Medulla oblongata (tissue), 1 donor: Measurements from ENCODE around the gene GPR146.

ENCODE experiments used
- DNase-seq: peaks from one replicate; pipeline ENCODE4 v3.0.0-alpha.2; 2015; ENCODE audit errors: extremely low spot score

Gene GPR146

DNA sequence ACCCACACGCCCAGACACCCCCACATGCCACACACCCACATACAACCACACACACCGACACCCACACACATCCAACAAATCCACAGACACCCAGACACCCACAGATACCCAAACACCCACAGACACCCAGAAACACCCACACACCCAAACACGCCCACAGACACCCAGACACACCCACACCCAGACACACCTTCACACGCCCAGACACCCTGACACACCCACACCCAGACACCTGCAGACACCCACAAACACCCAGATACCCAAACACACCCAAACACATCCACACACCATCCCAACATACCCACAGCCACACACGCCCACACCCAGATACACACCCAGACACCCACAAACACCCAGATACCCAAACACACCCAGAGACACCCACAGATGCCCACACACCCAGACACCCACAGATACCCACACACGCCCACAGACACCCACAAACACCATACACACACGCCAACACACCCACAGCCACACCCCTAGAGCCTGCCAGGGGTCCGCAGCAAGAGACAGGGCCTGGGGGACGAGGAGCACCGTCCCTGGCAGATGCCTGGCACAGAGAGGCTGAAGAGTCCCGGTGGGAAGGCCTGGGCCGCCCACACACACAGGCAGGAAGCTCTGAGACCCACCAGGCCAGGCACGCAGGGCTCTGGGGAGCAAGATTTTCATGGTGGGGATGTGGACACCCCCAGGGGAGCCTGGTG lies 32.9 kb upstream of the GPR146 start:
- DNase-seq = no peak

DNA sequence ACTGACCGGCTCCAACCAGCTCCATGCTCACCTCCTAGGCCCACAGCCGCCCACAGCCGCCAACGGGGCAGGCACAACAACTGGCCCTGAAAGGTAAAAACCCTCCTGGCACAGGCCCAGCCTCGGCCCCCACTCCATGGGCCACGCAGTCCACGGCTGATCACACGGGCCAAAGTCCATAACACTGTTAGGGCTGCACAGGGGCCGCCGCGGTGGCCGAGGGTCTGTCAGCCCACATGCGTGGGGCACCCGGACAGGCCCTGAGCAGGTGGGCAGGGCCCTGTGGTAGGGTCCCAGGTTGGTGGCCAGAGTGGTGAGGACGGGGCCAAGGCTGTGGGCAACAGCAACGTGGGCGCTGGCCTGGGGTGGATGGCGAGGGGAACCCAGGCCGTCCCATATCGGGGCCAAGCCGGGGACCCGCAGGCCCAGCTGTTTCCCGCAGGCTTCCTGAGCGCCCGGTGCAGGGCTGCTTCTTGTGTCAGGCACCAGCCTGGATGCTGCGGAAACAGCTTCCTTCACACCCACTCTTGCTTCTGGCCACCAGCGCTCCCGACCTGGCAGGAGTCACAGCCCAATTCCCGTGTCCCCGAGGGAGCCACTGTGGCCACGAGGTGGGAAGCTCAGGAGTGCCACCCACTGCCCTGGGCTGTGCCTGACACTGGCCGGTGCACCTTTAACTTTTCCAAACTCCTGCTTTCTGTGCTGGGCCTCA lies 32.2 kb upstream of the GPR146 start:
- no peak for DNase-seq

- no peak for DNase-seq
These were observed 31.6 kb upstream of the GPR146 start for GRCh38 chr7:1012716-1013095.

DNA sequence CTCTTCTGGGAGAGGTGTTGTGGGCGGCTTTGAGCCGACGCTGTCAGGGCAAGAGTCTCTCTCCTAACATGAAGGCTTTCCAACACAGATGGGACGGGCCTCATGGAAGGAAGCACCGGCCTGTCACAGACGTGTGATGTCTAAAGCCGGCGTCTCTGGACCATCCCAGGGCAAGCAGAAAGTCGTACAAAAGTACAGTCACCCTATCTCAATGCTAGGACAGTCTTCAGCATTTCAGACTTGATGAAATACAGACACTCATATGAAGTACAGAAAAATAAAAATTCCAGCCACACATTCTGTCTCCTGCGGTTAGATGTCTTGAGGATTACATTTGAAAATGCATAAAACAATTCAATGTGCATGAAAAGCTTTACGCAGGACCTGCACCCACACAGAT lies 30.8 kb upstream of the GPR146 start:
- DNase-seq = no peak

DNA sequence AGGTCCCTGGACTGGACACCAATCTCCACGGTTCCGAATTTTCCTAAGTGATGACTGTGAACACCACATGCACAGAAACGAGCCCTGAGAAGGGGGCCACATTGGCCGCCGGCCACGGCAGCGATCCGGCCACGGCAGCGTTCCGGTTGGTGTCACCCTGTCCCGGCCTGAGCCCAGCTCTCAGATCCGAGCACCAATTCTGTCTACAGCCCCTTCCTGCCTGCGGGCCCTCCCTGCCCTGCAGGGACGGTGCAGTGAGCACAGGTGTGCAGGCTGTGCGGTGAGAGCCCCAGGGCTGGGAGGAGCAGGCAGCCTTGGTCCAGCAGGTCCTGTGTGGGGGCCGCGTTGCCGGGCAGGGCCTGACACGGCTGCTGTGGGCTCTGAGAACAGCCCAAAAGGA lies 29.7 kb upstream of the GPR146 start:
- no peak for DNase-seq

- DNase-seq = no peak
These were observed 28.9 kb upstream of the GPR146 start for GRCh38 chr7:1015196-1016121.

DNA sequence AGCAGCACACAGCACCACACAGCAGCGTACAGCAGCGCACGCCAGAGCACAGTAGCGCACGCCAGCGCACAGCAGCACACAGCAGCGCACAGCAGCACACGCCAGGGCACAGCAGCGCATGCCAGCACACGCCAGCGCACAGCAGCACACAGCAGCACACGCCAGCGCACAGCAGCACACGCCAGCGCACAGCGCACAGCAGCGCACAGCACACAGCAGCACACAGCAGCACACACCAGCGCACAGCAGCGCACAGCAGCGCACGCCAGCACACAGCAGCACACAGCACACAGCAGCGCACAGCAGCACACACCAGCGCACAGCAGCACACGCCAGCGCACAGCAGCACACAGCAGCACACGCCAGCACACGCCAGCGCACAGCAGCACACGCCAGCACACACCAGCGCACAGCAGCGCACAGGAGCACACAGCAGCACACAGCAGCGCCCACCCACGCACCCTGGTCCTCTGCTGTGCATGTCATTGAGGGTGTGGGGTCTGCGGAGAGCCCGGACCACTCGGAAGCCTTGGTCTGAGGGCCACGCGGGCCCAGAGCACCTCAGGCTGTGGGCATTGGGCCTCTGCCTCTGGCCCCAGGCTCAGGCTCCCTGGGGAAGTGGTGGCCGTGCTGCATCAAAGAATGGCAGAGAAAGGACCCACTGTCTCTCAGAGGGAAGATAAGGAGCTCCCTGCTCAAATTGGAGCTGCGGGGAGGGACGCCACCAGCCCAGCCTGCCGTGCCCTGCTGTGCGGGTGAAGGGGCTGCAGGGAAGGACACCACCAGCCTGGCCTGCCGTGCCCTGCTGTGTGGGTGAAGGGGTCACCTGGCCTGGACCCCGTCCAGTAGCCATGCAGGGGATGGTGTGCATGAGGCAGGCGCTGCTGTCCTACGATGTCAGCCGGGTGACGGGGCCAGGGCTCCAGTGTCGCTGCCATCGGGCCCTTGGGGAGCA lies 27.5 kb upstream of the GPR146 start:
- DNase-seq = no peak

GRCh38 chr7:1017586-1018333 lies 26.6 kb upstream of the GPR146 start:
- DNase-seq = no peak

GRCh38 chr7:1018334-1018695 lies 26.0 kb upstream of the GPR146 start:
- DNase-seq = no peak

GRCh38 chr7:1019255-1019785 lies 25.0 kb upstream of the GPR146 start:
- DNase-seq = no peak

DNA sequence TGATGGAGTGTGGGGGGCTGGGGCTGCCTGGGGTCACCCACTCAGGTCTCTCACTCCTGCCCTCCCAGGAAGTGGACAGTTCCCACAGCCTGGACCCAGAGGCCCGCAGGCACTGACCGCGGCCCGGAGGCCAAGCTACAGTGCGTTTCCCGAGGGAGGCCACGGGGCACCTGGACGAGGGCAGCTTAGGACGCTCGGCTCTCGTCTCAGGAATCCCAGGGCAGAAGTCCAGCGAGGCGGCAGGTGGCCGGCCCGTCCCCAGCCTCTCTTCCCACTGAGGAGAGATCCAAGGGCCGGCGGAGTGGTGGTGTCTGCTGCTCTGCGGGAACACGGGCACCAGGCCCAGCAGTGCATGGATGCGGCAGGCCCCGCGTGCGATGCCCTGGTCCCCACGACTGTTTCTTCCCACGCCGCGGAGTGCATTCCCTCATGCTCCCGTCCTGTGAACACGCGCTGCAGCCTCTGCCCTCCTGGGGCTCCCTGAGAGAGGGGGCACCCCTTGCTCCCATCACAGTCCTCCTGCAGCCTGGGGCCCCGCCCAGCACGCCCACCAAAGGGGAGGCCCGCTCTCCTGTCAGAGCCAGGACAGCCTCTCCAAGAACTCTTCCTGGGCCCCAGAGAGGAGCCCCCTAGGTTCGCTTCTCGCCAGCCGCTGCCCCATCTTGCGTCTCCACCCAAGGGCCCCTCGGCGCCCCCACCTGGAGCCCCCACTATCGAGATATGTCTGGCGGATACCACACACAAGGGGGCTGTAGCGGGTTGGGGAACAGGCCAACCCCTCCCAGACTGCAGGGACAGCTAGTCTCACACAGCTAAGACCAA lies 24.3 kb upstream of the GPR146 start:
- no peak for DNase-seq

GRCh38 chr7:1020849-1021251 lies 23.5 kb upstream of the GPR146 start:
- no peak for DNase-seq

GRCh38 chr7:1021366-1021765 lies 23.0 kb upstream of the GPR146 start:
- DNase-seq = no peak

DNA sequence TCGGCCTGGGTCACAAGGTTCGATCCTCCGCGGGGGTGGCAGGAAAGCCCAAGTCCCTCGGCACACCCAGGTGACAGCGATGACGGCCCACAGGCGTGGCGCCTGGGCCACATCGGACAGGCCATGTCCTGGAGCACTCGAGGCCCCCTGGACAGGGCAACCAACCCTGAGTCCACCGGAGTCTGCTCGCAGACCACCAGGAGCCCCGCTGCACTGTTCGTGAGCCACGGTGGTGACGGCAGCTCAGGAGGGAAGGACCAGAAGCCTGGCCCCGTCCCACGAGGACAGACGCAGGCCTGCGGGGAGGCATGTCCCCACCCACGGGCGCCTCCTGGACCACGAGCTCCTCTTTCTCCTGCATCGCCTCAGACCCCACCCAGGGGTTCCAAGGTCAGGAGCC lies 22.4 kb upstream of the GPR146 start:
- no peak for DNase-seq

GRCh38 chr7:1022356-1022755 lies 22.0 kb upstream of the GPR146 start:
- no peak for DNase-seq

DNA sequence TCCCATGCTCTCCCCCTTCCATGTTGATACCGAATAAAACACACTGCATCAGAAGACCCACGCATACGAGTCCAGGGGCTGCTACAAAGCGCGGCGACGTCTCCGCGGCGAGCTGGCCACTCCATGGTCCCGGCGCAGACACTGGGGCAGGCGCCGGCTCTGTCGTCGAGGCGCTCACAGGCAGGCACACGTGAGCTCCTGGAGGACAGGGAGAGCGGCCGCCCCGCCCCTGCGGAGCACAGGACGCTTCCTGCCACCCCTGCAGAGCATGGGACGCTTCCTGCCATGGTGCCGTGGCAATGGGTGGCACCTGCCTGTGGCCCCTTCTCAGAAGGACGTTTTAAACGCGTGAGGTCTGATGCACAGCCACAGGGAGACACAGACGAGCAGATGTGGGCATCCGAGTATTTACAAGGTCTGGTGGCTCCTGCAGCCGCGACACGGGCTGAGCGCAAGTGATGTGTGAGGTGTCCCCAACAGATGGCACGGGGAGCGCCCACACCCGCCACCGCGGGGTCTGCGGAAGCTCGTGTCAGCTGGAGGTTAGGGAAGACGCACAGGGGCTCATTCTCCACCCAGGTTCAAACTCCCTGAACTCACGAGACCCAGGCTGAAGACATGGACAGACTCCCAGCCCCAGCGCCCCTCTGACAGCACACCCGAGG lies 21.4 kb upstream of the GPR146 start:
- no peak for DNase-seq

GRCh38 chr7:1024331-1024841 lies 20.0 kb upstream of the GPR146 start:
- no peak for DNase-seq

- DNase-seq = no peak
These were observed 19.2 kb upstream of the GPR146 start for GRCh38 chr7:1024876-1025742.
